Ishikawa (cell line): ENCODE results near the gene PSMD13.

Experiments used
- CEBPB ChIP-seq: IDR thresholded peaks from 2 replicates; pipeline ENCODE4 v1.6.1; 2012
- CREB1 ChIP-seq: IDR thresholded peaks from 2 replicates; pipeline ENCODE4 v1.6.1; 2012; ENCODE audit warnings: low read depth
- EGR1 ChIP-seq: IDR thresholded peaks from 2 replicates; pipeline ENCODE4 v1.6.1; 2012
- EP300 ChIP-seq: IDR thresholded peaks from 2 replicates; pipeline ENCODE4 v1.6.1; 2012; ENCODE audit warnings: borderline replicate concordance
- FOXM1 ChIP-seq: IDR thresholded peaks from 2 replicates; pipeline ENCODE4 v1.6.1; 2012; ENCODE audit warnings: low read depth, borderline replicate concordance
- MAX ChIP-seq: IDR thresholded peaks from 2 replicates; pipeline ENCODE4 v1.6.1; 2012
- NFIC ChIP-seq: IDR thresholded peaks from 2 replicates; pipeline ENCODE4 v1.6.1; 2012
- RAD21 ChIP-seq: IDR thresholded peaks from 2 replicates; pipeline ENCODE4 v1.6.1; 2012; ENCODE audit warnings: low read depth
- REST ChIP-seq: IDR thresholded peaks from 2 replicates; pipeline ENCODE4 v1.6.1; 2012; ENCODE audit warnings: low read depth, mild to moderate bottlenecking
- TAF1 ChIP-seq: IDR thresholded peaks from 2 replicates; pipeline ENCODE4 v1.6.1; 2012; ENCODE audit warnings: low read depth, mild to moderate bottlenecking
- TCF12 ChIP-seq: IDR thresholded peaks from 2 replicates; pipeline ENCODE4 v1.6.1; 2012; ENCODE audit warnings: low read depth
- TEAD4 ChIP-seq: IDR thresholded peaks from 2 replicates; pipeline ENCODE4 v1.6.1; 2012
- USF1 ChIP-seq: IDR thresholded peaks from 2 replicates; pipeline ENCODE4 v1.6.1; 2012
- YY1 ChIP-seq: IDR thresholded peaks from 2 replicates; pipeline ENCODE4 v1.6.1; 2012; ENCODE audit warnings: low read depth
- ZBTB7A ChIP-seq: IDR thresholded peaks from 2 replicates; pipeline ENCODE4 v1.6.1; 2012; ENCODE audit warnings: low read depth

Gene PSMD13

GRCh38 chr11:280706-281485 lies 44.1 kb downstream of the PSMD13 start:
- TF ChIP-seq FOXM1 (no peak), NFIC (no peak), EGR1 (no peak), EP300 (no peak), ZBTB7A (no peak), USF1 (no peak), MAX (no peak), RAD21 (no peak), CEBPB (no peak)

GRCh38 chr11:281486-282161 lies 44.8 kb downstream of the PSMD13 start:
- TF ChIP-seq TEAD4 (no peak), CEBPB (no peak), REST (no peak), FOXM1 (no peak), TAF1 (no peak)

- TF ChIP-seq TEAD4 (no peak), CREB1 (no peak), ZBTB7A (no peak), REST (no peak), FOXM1 (no peak), USF1 (no peak), TCF12 (no peak), TAF1 (no peak), EGR1 (no peak), CEBPB (no peak)
Measured at GRCh38 chr11:282171-282570, 45.4 kb downstream of the PSMD13 start.

- TF ChIP-seq CEBPB = no peak
- no peak for TF ChIP-seq REST
- no peak for TF ChIP-seq TAF1
- TF ChIP-seq EP300 = no peak
- TF ChIP-seq NFIC = no peak
- no peak for TF ChIP-seq YY1
- TF ChIP-seq CREB1 = no peak
- TF ChIP-seq TEAD4 = no peak
- no peak for TF ChIP-seq FOXM1
- no peak for TF ChIP-seq EGR1
- TF ChIP-seq MAX = no peak
- no peak for TF ChIP-seq USF1
- no peak for TF ChIP-seq TCF12
- no peak for TF ChIP-seq ZBTB7A
- no peak for TF ChIP-seq RAD21
Measured at GRCh38 chr11:282630-283360, 46.0 kb downstream of the PSMD13 start.
